ENCODE results near the gene BRD2. TPM values are rescaled to one million over a fixed set of nuclear protein-coding genes. Genes with fewer than 3 reads are reported as not detected.

The BRD2 gene
- total RNA-seq, 2 experiments from 2014 or later: 309 to 336 TPM

DNA sequence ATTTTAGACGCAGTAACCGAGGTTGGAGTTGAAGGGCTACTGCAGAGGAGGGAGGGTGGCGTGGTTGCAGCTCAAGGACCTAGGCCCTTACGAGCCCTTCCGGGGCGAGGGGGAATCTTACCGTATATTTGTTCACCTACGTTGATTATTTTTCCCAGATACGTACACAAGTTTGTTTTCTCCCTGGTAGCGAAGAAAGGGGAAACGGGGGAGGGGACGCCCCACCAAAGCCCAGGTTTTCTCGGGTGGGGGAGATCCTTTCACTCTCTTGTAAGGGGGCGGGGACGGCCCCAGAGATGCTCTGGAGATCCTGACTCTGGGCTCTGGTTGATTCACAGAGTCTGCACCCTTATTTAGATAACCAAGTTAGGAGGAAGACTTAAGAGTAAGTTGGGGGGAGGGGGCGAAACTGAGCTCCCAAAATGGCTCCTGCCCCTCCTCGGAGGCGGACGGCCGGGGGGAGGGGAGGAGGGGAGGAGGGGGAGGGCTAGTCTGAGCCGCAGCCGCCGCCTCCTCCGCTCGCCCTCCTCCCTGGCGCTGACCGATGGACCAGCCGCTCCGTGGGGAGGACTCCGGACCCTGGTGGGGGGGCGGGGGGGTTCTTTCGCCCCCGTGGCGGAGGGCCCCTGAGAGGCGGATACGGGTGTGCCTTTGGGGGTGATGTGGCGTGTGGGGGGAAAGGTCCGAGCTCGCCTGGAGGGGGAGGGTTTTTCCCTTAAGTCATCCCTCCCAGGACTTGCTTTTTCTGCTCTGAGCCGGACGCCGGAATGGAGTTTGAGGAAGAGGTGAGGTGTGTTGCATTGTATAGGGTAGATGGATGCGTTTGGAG, 2.2 kb downstream of the BRD2 start:
- H3K4me3 Mint-ChIP-seq: peak overlapping the region; percentile 94
- peaks cover 21% of the 10 kb centered on the region for H3K4me1 Mint-ChIP-seq
- ATAC-seq (peak; percentile 3), DNase-seq (peak; percentile 91)
- H3K36me3 Mint-ChIP-seq: peaks cover 55% of the 10 kb centered on the region
- no peaks in the 10 kb centered on the region for H3K27me3 Mint-ChIP-seq
- H3K9me3 Mint-ChIP-seq (ENCODE audit: low read depth): no peaks in the 10 kb centered on the region
- CTCF ChIA-PET: interaction anchor here (0.7 to 17.8 kb wide), 11 partner anchors 9 to 778 kb away, joined by 3 to 249 read pairs (median 19); partner anchors contain the start of genes GPSM3, HLA-DMA, PSMB9 and RPS18
- peak overlapping the region; percentile 99 for H3K27ac Mint-ChIP-seq

DNA sequence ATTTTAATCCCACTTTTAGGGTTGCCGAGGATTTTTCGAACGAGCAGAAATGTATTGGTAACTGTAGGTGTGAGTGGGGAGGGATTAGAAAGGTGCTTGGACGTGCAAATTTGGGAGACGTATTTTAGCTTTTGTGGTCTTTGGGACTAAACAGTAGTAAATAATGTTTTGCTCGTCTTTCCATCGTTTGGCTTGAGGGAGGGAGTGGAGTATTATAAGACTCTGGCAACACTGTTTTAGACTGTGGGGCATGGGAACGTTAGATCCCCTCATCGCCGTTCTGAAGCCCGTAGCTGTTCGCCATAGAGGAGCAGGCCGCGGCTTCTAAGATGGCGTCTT, 2.8 kb downstream of the BRD2 start:
- H3K4me1 Mint-ChIP-seq: peaks cover 22% of the 10 kb centered on the region
- H3K4me3 Mint-ChIP-seq: peak overlapping the region; percentile 94
- DNase-seq (no peak), ATAC-seq (no peak)
- H3K27me3 Mint-ChIP-seq: no peaks in the 10 kb centered on the region
- no peaks in the 10 kb centered on the region for H3K9me3 Mint-ChIP-seq (ENCODE audit: low read depth)
- peaks cover 61% of the 10 kb centered on the region for H3K36me3 Mint-ChIP-seq
- CTCF ChIA-PET: interaction anchor here (0.7 to 17.8 kb wide), 19 partner anchors 10 to 778 kb away, joined by 3 to 249 read pairs (median 6); partner anchors contain the start of genes GPSM3, HLA-DMA, PSMB9 and RPS18
- H3K27ac Mint-ChIP-seq: peak overlapping the region; percentile 99

DNA sequence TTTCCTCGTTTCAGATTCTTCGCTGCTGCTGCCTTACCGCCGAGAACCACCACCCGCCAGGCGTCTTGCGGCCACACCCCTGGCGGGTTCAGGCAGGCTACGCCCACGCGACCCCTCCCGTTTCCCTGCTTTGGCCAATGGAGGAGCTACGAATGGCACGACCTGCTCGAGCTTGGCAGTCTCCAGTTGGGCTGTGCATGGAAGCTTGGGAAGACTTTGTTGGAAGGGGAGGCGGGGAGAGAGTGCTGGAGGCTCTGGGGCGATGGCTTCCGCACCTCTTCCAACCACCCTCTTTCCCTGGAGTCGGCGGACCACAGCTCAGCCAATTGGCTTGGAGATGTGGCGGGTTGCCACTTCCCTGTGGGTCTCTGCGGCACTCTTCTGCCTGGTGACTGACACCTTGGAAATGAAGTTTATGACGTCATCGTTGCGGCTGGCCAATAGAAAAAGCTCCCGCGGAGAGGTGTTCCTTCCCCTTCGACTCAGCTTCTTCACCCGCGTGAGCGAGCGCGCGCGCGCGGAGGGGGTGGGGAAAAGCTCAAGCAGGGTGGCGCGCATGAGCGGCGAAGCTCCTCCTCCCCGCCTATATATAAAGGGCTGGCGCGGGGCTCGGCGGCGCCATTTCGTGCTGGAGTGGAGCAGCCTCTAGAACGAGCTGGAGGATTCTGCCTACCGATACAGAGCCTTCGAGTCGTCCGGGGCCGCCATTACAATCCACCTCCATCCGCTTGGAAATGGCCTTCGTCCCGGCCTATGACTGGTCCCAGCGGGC, 3.4 kb downstream of the BRD2 start:
- Mint-ChIP-seq H3K4me1 (peaks cover 24% of the 10 kb centered on the region), H3K36me3 (peaks cover 67% of the 10 kb centered on the region), H3K27ac (peak overlapping the region; percentile 99), H3K9me3 (ENCODE audit: low read depth) (no peaks in the 10 kb centered on the region), H3K4me3 (peak overlapping the region; percentile 94), H3K27me3 (no peaks in the 10 kb centered on the region)
- DNase-seq (peak; percentile 100), ATAC-seq (peak; percentile 41)
- CTCF ChIA-PET: interaction anchor here (0.6 to 17.8 kb wide), 23 partner anchors 10 to 779 kb away, joined by 3 to 249 read pairs (median 5); partner anchors contain the start of genes GPSM3, HLA-DMA, HLA-DPA1 and PSMB9

- Mint-ChIP-seq H3K4me1 (peaks cover 26% of the 10 kb centered on the region), H3K27ac (peak overlapping the region; percentile 99), H3K27me3 (no peaks in the 10 kb centered on the region), H3K36me3 (peaks cover 75% of the 10 kb centered on the region), H3K9me3 (ENCODE audit: low read depth) (no peaks in the 10 kb centered on the region), H3K4me3 (peak overlapping the region; percentile 94)
- CTCF ChIA-PET: interaction anchor here (0.7 to 17.8 kb wide), 21 partner anchors 11 to 780 kb away, joined by 3 to 249 read pairs (median 6); partner anchors contain the start of genes GPSM3, HLA-DMA, PSMB9 and TAP1
- ATAC-seq (peak; percentile 0), DNase-seq (peak; percentile 80)
Observed at GRCh38 chr6:32972353-32973143, 4.2 kb downstream of the BRD2 start.

GRCh38 chr6:32973144-32974015, 5.0 kb downstream of the BRD2 start:
- no peaks in the 10 kb centered on the region for H3K9me3 Mint-ChIP-seq (ENCODE audit: low read depth)
- peak overlapping the region; percentile 99 for H3K27ac Mint-ChIP-seq
- H3K4me3 Mint-ChIP-seq: peak overlapping the region; percentile 94
- no peaks in the 10 kb centered on the region for H3K27me3 Mint-ChIP-seq
- no peak for ATAC-seq
- CTCF ChIA-PET: interaction anchor here (0.6 to 17.8 kb wide), 14 partner anchors 8 to 133 kb away, joined by 3 to 249 read pairs (median 12); partner anchors contain the start of genes HLA-DMA, PSMB9, TAP1 and TAP2
- peaks cover 32% of the 10 kb centered on the region for H3K4me1 Mint-ChIP-seq
- DNase-seq: peak; percentile 76
- H3K36me3 Mint-ChIP-seq: peaks cover 83% of the 10 kb centered on the region

DNA sequence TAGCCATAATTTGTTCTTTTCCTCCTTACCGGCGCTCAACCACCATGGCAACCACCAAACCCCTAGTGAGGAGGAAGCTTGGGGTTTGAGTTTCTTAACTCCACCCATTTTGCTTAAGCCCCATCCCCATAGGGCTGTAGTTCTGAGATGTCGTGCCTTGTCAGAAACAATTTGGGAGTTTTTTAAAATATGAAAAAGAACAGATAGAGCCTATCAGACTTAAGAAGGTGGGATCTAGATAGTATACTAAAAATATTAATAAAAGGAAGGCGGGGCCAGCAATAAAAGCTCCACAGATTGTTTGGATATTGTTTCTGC, 5.6 kb downstream of the BRD2 start:
- peaks cover 89% of the 10 kb centered on the region for H3K36me3 Mint-ChIP-seq
- CTCF ChIA-PET: interaction anchor here (0.6 to 17.8 kb wide), 13 partner anchors 8 to 134 kb away, joined by 3 to 249 read pairs (median 7); partner anchors contain the start of genes HLA-DMA, PSMB9, TAP1 and TAP2
- DNase-seq (peak; percentile 69), ATAC-seq (no peak)
- no peaks in the 10 kb centered on the region for H3K9me3 Mint-ChIP-seq (ENCODE audit: low read depth)
- peak overlapping the region; percentile 94 for H3K4me3 Mint-ChIP-seq
- peak overlapping the region; percentile 99 for H3K27ac Mint-ChIP-seq
- H3K27me3 Mint-ChIP-seq: no peaks in the 10 kb centered on the region
- peaks cover 37% of the 10 kb centered on the region for H3K4me1 Mint-ChIP-seq

DNA sequence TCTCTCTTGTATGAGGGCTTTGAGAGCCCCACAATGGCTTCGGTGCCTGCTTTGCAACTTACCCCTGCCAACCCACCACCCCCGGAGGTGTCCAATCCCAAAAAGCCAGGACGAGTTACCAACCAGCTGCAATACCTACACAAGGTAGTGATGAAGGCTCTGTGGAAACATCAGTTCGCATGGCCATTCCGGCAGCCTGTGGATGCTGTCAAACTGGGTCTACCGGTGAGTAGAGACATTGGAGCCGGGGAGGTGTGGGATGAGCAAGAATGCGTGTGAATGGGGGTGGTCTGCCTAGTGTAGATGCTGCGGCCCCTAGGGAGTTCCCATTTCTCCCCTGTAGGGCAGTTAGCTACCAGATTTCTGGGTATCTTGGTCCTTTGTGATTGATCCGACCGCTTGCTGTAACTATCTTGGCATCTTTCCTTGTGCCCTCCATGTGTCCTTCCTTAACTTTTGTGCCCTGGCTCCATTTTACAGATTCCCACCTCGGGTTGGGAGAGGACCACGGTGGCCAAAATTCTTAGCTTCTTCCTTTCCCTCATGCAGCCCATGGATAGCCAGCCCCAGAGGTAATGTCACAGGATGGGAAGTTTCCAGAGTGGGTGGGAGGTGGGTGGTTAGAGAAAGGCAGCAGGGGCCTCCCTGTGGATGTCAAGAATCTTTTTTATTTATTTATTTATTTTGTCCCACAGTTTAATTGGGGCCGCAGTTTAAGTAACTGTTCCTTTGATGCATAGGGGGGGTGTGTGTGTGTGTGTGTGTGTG, 6.3 kb downstream of the BRD2 start:
- Mint-ChIP-seq H3K36me3 (peaks cover 93% of the 10 kb centered on the region), H3K27me3 (no peaks in the 10 kb centered on the region), H3K27ac (peak overlapping the region; percentile 58), H3K9me3 (ENCODE audit: low read depth) (no peaks in the 10 kb centered on the region), H3K4me3 (peak overlapping the region; percentile 94), H3K4me1 (peaks cover 43% of the 10 kb centered on the region)
- ATAC-seq (no peak), DNase-seq (no peak)
- CTCF ChIA-PET: interaction anchor here (0.6 to 17.8 kb wide), 12 partner anchors 9 to 135 kb away, joined by 3 to 249 read pairs (median 10); partner anchors contain the start of genes HLA-DMA, PSMB9, TAP1 and TAP2

DNA sequence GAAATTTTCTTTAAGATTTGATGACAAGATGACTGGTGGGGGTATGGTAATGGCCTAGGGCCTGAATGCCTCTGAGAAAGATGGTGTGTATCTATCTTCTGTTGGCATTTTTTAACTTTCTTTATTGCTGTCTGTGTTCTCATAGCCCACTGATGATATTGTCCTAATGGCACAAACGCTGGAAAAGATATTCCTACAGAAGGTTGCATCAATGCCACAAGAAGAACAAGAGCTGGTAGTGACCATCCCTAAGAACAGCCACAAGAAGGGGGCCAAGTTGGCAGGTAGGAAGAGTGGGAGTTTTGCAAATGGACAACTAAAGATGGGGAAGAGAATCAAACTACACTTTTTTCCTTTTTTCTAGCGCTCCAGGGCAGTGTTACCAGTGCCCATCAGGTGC, 7.5 kb downstream of the BRD2 start:
- peaks cover 52% of the 10 kb centered on the region for H3K4me1 Mint-ChIP-seq

DNA sequence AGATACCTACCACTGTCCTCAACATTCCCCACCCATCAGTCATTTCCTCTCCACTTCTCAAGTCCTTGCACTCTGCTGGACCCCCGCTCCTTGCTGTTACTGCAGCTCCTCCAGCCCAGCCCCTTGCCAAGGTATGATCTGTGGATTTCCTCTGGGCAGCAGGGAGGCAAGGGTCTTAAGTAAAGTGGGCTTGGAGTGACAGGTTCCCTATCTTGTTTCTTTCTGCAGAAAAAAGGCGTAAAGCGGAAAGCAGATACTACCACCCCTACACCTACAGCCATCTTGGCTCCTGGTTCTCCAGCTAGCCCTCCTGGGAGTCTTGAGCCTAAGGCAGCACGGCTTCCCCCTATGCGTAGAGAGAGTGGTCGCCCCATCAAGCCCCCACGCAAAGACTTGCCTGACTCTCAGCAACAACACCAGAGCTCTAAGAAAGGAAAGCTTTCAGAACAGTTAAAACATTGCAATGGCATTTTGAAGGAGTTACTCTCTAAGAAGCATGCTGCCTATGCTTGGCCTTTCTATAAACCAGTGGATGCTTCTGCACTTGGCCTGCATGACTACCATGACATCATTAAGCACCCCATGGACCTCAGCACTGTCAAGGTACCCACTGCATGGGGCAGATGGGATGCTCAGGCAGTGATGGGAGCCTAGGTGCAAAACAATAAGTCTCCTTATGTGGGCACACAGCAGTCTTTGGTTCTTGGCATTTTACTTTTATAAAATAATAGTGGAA, 8.1 kb downstream of the BRD2 start:
- CTCF ChIA-PET: interaction anchor here (1.1 to 17.8 kb wide), 5 partner anchors 7 to 138 kb away, joined by 3 to 249 read pairs (median 6); partner anchors contain the start of genes HLA-DMA and TAP2
- Mint-ChIP-seq H3K27me3 (no peaks in the 10 kb centered on the region), H3K4me1 (peaks cover 52% of the 10 kb centered on the region), H3K4me3 (peak overlapping the region; percentile 94), H3K27ac (peak overlapping the region; percentile 71), H3K36me3 (peaks cover 92% of the 10 kb centered on the region), H3K9me3 (ENCODE audit: low read depth) (no peaks in the 10 kb centered on the region)
- ATAC-seq (no peak), DNase-seq (no peak)

More for the DNA sequence above, 7.5 kb downstream of the BRD2 start:
- Mint-ChIP-seq H3K4me3 (peak overlapping the region; percentile 94), H3K36me3 (peaks cover 96% of the 10 kb centered on the region), H3K27ac (peak overlapping the region; percentile 71), H3K9me3 (ENCODE audit: low read depth) (no peaks in the 10 kb centered on the region), H3K27me3 (no peaks in the 10 kb centered on the region)
- CTCF ChIA-PET: interaction anchor here (1.9 to 17.8 kb wide), 5 partner anchors 8 to 136 kb away, joined by 6 to 249 read pairs (median 62); partner anchors contain the start of genes HLA-DMA and TAP2
- DNase-seq (no peak), ATAC-seq (no peak)

DNA sequence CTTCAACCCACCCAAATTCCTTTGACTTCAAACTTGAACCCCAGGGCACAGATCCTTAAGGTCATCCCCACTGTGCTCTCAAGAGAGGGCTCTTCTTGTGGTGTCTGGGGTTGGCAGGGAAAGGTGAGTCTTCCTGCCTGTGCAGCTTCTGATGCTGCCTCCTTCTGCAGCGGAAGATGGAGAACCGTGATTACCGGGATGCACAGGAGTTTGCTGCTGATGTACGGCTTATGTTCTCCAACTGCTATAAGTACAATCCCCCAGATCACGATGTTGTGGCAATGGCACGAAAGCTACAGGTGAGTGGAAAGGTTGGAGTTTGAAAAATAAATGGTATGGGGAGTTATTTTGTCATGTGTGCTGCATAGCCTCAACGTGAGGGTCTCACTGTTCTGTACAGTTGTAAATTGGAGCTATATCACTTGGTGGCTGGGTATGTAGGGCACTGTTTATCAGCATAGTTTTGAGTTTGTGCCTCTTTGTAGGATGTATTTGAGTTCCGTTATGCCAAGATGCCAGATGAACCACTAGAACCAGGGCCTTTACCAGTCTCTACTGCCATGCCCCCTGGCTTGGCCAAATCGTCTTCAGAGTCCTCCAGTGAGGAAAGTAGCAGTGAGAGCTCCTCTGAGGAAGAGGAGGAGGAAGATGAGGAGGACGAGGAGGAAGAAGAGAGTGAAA, 9.0 kb downstream of the BRD2 start:
- peaks cover 92% of the 10 kb centered on the region for H3K36me3 Mint-ChIP-seq
- peaks cover 55% of the 10 kb centered on the region for H3K4me1 Mint-ChIP-seq
- H3K4me3 Mint-ChIP-seq: no peak overlapping the region
- no peak for DNase-seq
- H3K9me3 Mint-ChIP-seq (ENCODE audit: low read depth): no peaks in the 10 kb centered on the region
- no peaks in the 10 kb centered on the region for H3K27me3 Mint-ChIP-seq
- CTCF ChIA-PET: interaction anchor here (0.8 to 17.8 kb wide), 8 partner anchors 6 to 139 kb away, joined by 3 to 249 read pairs (median 6); partner anchors contain the start of genes BRD2, HLA-DMA and TAP2
- peak overlapping the region; percentile 31 for H3K27ac Mint-ChIP-seq
- no peak for ATAC-seq

Measured in activated CD8-positive, alpha-beta memory T cell treated with anti-CD3 and anti-CD28 coated beads, Interleukin-2, amount 10 ng/mL, durations not matched to agents 7 days and 5 days (primary cell).